ENCODE measurements around the gene HDAC4. TPM values are rescaled to one million over a fixed set of nuclear protein-coding genes. Genes with fewer than 3 reads are reported as not detected.

Gene HDAC4
- total and polyA plus RNA-seq, 10 of the 15 experiments (the other 5 are each of a cell fraction or from before 2014, with no cell fraction given) = 0.22 to 15.7 (median 4.8) TPM

DNA sequence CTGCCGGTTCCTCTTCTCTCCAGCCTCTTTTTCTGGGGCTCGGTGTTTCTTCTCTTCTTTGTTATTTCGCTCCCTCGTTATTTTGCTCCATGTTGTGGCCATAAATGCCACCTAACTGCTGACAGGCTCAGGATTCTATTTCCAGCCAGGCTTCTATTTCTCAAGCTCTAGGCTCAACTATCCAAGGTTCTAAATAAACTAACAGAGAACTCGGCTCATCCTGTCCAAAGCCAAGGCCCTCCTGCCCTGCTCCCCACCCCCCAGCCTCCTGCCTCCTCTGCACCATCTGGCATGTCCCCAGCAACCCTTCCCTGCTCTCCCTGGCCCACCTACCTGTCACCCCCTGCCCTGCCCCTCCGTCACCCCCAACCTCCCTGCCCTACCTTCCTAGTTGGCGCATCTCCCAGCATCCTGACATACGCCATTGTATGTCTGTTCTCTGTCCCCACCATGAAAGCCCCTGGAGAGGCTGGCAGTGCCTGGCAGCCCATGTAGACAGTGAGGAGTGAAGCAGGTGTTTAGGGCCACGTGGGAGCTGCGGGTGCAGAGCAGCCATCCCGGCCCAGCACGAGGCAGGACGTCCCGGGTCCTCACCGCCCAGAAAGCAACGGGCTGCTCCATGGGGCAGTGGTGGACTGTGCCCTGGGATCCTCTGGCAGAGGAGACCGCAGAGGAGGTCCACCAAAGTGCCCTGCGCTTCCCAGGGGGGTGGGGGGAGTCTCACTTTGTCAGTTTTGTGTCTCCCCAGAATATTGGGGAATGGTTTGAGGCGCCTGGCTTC is 366.1 kb downstream of the HDAC4 start:
- Histone ChIP-seq H3K27ac (ENCODE audit: control insufficient read depth, insufficient read depth) (no peak overlapping the region), H4K20me1 (ENCODE audit: control insufficient read depth, insufficient read depth) (no peaks in the 10 kb centered on the region), H3K27me3 (replicated peaks in 1 of 2; ENCODE audit: control insufficient read depth in 2 of 2, insufficient read depth in 2 of 2, low read length in 1 of 2) (peaks cover 0 to 2% of the 10 kb centered on the region in 2 experiments; a peak in 1 of 4 replicates), H3K36me3 (ENCODE audit: control insufficient read depth in 2 of 2, insufficient read depth in 2 of 2, low read length in 1 of 2) (no peaks in the 10 kb centered on the region), H3K9ac (ENCODE audit: control insufficient read depth, insufficient read depth, low read length) (no peak overlapping the region), H3K4me3 (no peak overlapping the region), H3K79me2 (ENCODE audit: control insufficient read depth, insufficient read depth, low read length) (no peaks in the 10 kb centered on the region), H3K4me2 (ENCODE audit: control insufficient read depth, insufficient read depth) (no peak overlapping the region), H3K4me1 (ENCODE audit: control insufficient read depth, insufficient read depth, low read length) (no peaks in the 10 kb centered on the region), H3K9me3 (replicated peaks; ENCODE audit: control insufficient read depth, insufficient read depth, low read length) (no peaks in the 10 kb centered on the region), H2AFZ (ENCODE audit: control insufficient read depth, low read depth, low read length) (no peak overlapping the region)
- DNase-seq (ENCODE audit: low read depth, low spot score) (no peak), FAIRE-seq (no peak), ATAC-seq (no peak)
- in situ Hi-C loops (cut with MboI) (loop anchor here (5.0 to 10.0 kb wide), 3 partner anchors 850 to 1110 kb away; partner anchors contain the start of gene OTOS), intact Hi-C loops (cut with micrococcal nuclease; ENCODE audit: unreplicated experiment) (loop anchor here (5.0 to 10.0 kb wide), 4 partner anchors 363 to 1110 kb away; partner anchors contain the start of gene OTOS)
- TF ChIP-seq POLR2AphosphoS2 (IDR thresholded peaks at IDR 0.05; ENCODE audit: low read depth, low read length) (no peak), TARDBP (IDR thresholded peaks at IDR 0.05; ENCODE audit: borderline replicate concordance) (no peak), ZNF384 (IDR thresholded peaks at IDR 0.05; ENCODE audit: borderline replicate concordance, low read depth, low read length) (no peak), SIX5 (IDR thresholded peaks at IDR 0.05; ENCODE audit: low read depth, low read length, severe bottlenecking) (no peak), FOXM1 (IDR thresholded peaks at IDR 0.05; ENCODE audit: low read depth, low read length) (no peak), BCL11A (IDR thresholded peaks at IDR 0.05; ENCODE audit: low read depth, low read length) (no peak), CBFB (IDR thresholded peaks at IDR 0.05; ENCODE audit: low read depth) (no peak), ASH2L (IDR thresholded peaks at IDR 0.05; ENCODE audit: borderline replicate concordance, low read depth) (no peak), PML (IDR thresholded peaks at IDR 0.05; ENCODE audit: low read length) (no peak), STAT3 (IDR thresholded peaks at IDR 0.05; ENCODE audit: low read depth, low read length) (no peak), RUNX3 (IDR thresholded peaks at IDR 0.05; ENCODE audit: low read length) (no peak)
- TF ChIP-seq, protein P1, sequence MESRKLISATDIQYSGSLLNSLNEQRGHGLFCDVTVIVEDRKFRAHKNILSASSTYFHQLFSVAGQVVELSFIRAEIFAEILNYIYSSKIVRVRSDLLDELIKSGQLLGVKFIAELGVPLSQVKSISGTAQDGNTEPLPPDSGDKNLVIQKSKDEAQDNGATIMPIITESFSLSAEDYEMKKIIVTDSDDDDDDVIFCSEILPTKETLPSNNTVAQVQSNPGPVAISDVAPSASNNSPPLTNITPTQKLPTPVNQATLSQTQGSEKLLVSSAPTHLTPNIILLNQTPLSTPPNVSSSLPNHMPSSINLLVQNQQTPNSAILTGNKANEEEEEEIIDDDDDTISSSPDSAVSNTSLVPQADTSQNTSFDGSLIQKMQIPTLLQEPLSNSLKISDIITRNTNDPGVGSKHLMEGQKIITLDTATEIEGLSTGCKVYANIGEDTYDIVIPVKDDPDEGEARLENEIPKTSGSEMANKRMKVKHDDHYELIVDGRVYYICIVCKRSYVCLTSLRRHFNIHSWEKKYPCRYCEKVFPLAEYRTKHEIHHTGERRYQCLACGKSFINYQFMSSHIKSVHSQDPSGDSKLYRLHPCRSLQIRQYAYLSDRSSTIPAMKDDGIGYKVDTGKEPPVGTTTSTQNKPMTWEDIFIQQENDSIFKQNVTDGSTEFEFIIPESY (IDR thresholded peaks at IDR 0.05) = no peak
- TF ChIP-seq, protein P2, sequence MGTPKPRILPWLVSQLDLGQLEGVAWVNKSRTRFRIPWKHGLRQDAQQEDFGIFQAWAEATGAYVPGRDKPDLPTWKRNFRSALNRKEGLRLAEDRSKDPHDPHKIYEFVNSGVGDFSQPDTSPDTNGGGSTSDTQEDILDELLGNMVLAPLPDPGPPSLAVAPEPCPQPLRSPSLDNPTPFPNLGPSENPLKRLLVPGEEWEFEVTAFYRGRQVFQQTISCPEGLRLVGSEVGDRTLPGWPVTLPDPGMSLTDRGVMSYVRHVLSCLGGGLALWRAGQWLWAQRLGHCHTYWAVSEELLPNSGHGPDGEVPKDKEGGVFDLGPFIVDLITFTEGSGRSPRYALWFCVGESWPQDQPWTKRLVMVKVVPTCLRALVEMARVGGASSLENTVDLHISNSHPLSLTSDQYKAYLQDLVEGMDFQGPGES (IDR thresholded peaks at IDR 0.05) = no peak
- WGBS (ENCODE audit: insufficient coverage, insufficient replicate concordance, low lambda C conversion rate, missing lambda C conversion rate) = 31% methylated on average over 17 of the region's 19 CpGs
- SMC1A ChIA-PET (ENCODE audit: uncharacterized antibody, unreplicated experiment) = no interaction called here
- POLR2A ChIA-PET = no interaction called here
- CTCF ChIA-PET = no interaction called here
- BruUV-seq (replicated peaks) = no TSS peak
- RAD21 ChIA-PET (ENCODE audit: unreplicated experiment) = no interaction called here

All from GM12878 (cell line).